SU-DHL-6 (cell line): Measurements from ENCODE around the gene TMEM198.

ENCODE experiments used
- H2AFZ ChIP-seq: fragments of 200-600 bp; sonication (generic); 2 replicates; pipeline ENCODE4 v1.6.1; 2014; ENCODE audit warnings: low read depth, mild to moderate bottlenecking, moderate library complexity, mixed read lengths, antibody characterized with exemption, low read length; ENCODE audit not compliant: severe bottlenecking
- H3F3A ChIP-seq: fragments of 200-600 bp; shearing (Covaris generic); 2 replicates; pipeline ENCODE4 v1.6.0; 2016; ENCODE audit warnings: antibody characterized with exemption, mild to moderate bottlenecking; ENCODE audit not compliant: insufficient read depth
- H3K27ac ChIP-seq: fragments of 200-600 bp; sonication (generic); 2 replicates; pipeline ENCODE4 v1.5.1; 2016; ENCODE audit warnings: low read depth, mild to moderate bottlenecking, low read length, moderate library complexity, mixed read lengths
- H3K27me3 ChIP-seq: fragments of 200-600 bp; sonication (generic), shearing (Covaris generic); 2 replicates; pipeline ENCODE4 v1.6.0; 2014; ENCODE audit warnings: mild to moderate bottlenecking, low read length
- H3K36me3 ChIP-seq: fragments of 200-600 bp; sonication (generic); 2 replicates; pipeline ENCODE4 v1.6.1; 2014; ENCODE audit warnings: mild to moderate bottlenecking, low read length, mixed read lengths
- H3K4me2 ChIP-seq: fragments of 300-600, 200-600 bp; shearing (Covaris generic), sonication (generic); 2 replicates; pipeline ENCODE4 v1.6.0; 2014; ENCODE audit warnings: low read length, low read depth, mild to moderate bottlenecking; ENCODE audit not compliant: poor library complexity, severe bottlenecking
- H3K4me3 ChIP-seq: fragments of 200-600 bp; sonication (generic); 2 replicates; pipeline ENCODE4 v1.5.1; 2014; ENCODE audit warnings: antibody characterized with exemption, low read length, mild to moderate bottlenecking, mixed read lengths; ENCODE audit not compliant: insufficient read depth, poor library complexity, severe bottlenecking
- H3K79me2 ChIP-seq: fragments of 200-600 bp; sonication (generic); 2 replicates; pipeline ENCODE4 v1.6.1; 2014; ENCODE audit warnings: mild to moderate bottlenecking, low read length, moderate library complexity; ENCODE audit not compliant: insufficient read depth
- H3K9ac ChIP-seq: fragments of 200-600 bp; sonication (generic); 2 replicates; pipeline ENCODE4 v1.7.0; 2014; ENCODE audit warnings: mild to moderate bottlenecking, low read length
- H3K9me2 ChIP-seq: fragments of 200-600 bp; sonication (generic); replicated peaks from 2 replicates; pipeline ENCODE4 v1.6.1; 2014; ENCODE audit warnings: low read length; ENCODE audit not compliant: insufficient read depth
- H3K9me3 ChIP-seq: fragments of 200-600 bp; sonication (generic); 2 replicates; pipeline ENCODE4 v1.6.1; 2014; ENCODE audit warnings: low read length, mixed read lengths; ENCODE audit not compliant: insufficient read depth
- H4K20me1 ChIP-seq: fragments of 200-600 bp; sonication (generic); 2 replicates; pipeline ENCODE4 v1.6.1; 2014; ENCODE audit warnings: low read depth, mild to moderate bottlenecking, antibody characterized with exemption, low read length, moderate library complexity, mixed read lengths
- CTCF ChIP-seq: fragments of 200-600 bp; sonication (generic); IDR thresholded peaks from one replicate; pipeline ENCODE4 v1.5.1; 2017; ENCODE audit warnings: antibody characterized with exemption, mild to moderate bottlenecking, low read length, moderate library complexity; ENCODE audit not compliant: insufficient read depth, poor library complexity, severe bottlenecking
- EZH2phosphoT487 ChIP-seq: fragments of 200-600 bp; sonication (generic), shearing (Covaris generic); conservative IDR thresholded peaks from 2 replicates; pipeline ENCODE4 v1.6.1; 2018; ENCODE audit warnings: mild to moderate bottlenecking, antibody characterized with exemption, low read length, moderate library complexity, mixed read lengths

TMEM198 gene

GRCh38 chr2:219598308-219599078 is 54.7 kb downstream of the TMEM198 start:
- H3F3A ChIP-seq, result no peaks in the 10 kb centered on the region
- H3K9ac ChIP-seq, result peak overlapping the region; percentile 66
- no peaks in the 10 kb centered on the region for H3K36me3 ChIP-seq
- peak overlapping the region; percentile 70 for H3K4me3 ChIP-seq
- H4K20me1 ChIP-seq, result no peaks in the 10 kb centered on the region
- no peaks in the 10 kb centered on the region for H3K9me3 ChIP-seq
- no peak overlapping the region for H2AFZ ChIP-seq
- H3K27ac ChIP-seq, result no peak overlapping the region
- H3K79me2 ChIP-seq, result 0 out of 2 replicates have a peak, but pooled peaks cover 9% of the 10 kb centered on the region
- H3K9me2 ChIP-seq, result no peaks in the 10 kb centered on the region
- H3K27me3 ChIP-seq, result no peaks in the 10 kb centered on the region
- peak overlapping the region; percentile 76 for H3K4me2 ChIP-seq
- no peak for TF ChIP-seq EZH2phosphoT487
- TF ChIP-seq CTCF, result no peak
